ENCODE data around the gene ACOT8. TPM values are rescaled to one million over a fixed set of nuclear protein-coding genes. Genes with fewer than 3 reads are reported as not detected.
"Not testable (repeated sequence)": the region's sequence is repeated elsewhere in the genome, so short reads cannot be mapped to it uniquely, and the experiment has no call there.

ACOT8 gene
- total RNA-seq, 1 donor from 2014 or later = 14.0 TPM

- no peak for ATAC-seq
Observed at GRCh38 chr20:45826381-45827019, 30.7 kb downstream of the ACOT8 start.

GRCh38 chr20:45823949-45824835 lies 33.0 kb downstream of the ACOT8 start:
- peak; percentile 60 for ATAC-seq

- peak; percentile 78 for ATAC-seq
Observed at GRCh38 chr20:45822857-45823256, 34.3 kb downstream of the ACOT8 start.

- ATAC-seq = no peak
Observed at GRCh38 chr20:45821947-45822346, 35.2 kb downstream of the ACOT8 start.

GRCh38 chr20:45819466-45819865 lies 37.7 kb downstream of the ACOT8 start:
- ATAC-seq = no peak

GRCh38 chr20:45818239-45818638 lies 39.0 kb downstream of the ACOT8 start:
- ATAC-seq = no peak

- no peak for ATAC-seq
Observed at GRCh38 chr20:45817376-45818194, 39.6 kb downstream of the ACOT8 start.

- no peak for ATAC-seq
Observed at GRCh38 chr20:45816951-45817350, 40.2 kb downstream of the ACOT8 start.

GRCh38 chr20:45814314-45814713 lies 42.9 kb downstream of the ACOT8 start:
- no peak for ATAC-seq

GRCh38 chr20:45813489-45813888 lies 43.7 kb downstream of the ACOT8 start:
- no peak for ATAC-seq

GRCh38 chr20:45813006-45813340 lies 44.2 kb downstream of the ACOT8 start:
- no peak for ATAC-seq

GRCh38 chr20:45812157-45813005 lies 44.8 kb downstream of the ACOT8 start, which contains the start of gene UBE2C:
TSS of gene UBE2C (plus strand) at chr20:45812644. CDS start at chr20:45812696, 52 bp downstream.
- peak; percentile 98 for ATAC-seq

GRCh38 chr20:45810191-45810970 lies 46.8 kb downstream of the ACOT8 start:
- ATAC-seq = no peak

GRCh38 chr20:45801851-45802250 lies 55.3 kb downstream of the ACOT8 start:
- no peak for ATAC-seq

GRCh38 chr20:45798935-45799642 lies 58.1 kb downstream of the ACOT8 start:
- peak; percentile 71 for ATAC-seq

- ATAC-seq = not testable (repeated sequence)
Observed at GRCh38 chr20:45797955-45798354, 59.2 kb downstream of the ACOT8 start.

GRCh38 chr20:45797510-45797909 lies 59.7 kb downstream of the ACOT8 start:
- ATAC-seq = not testable (repeated sequence)

GRCh38 chr20:45796337-45797065 lies 60.7 kb downstream of the ACOT8 start:
- ATAC-seq = no peak

- ATAC-seq = peak; percentile 6
Observed at GRCh38 chr20:45792317-45793118, 64.7 kb downstream of the ACOT8 start.
